A673 (cell line): ENCODE results near the gene CACHD1. TPM values are rescaled to one million over a fixed set of nuclear protein-coding genes. Genes with fewer than 3 reads are reported as not detected.

ENCODE experiments used
- Bru-seq: library from RNA; stranded (reverse); fragments of 400-500 nt; gene quantifications from one replicate; lab custom pipeline; 2021; lab: Mats Ljungman, UMichigan
- BruChase-seq, 2 experiments: library from RNA; stranded (reverse); fragments of 400-500 nt; gene quantifications; one replicate each; lab custom pipeline; 2021; lab: Mats Ljungman, UMichigan
- BruUV-seq: library from RNA; stranded (reverse); fragments of 400-500 nt; replicated peaks from 2 replicates; lab custom pipeline; 2021; lab: Mats Ljungman, UMichigan
- CTCF ChIA-PET: fragments of 300-600 bp; sonication (Branson Sonifier 250); formaldehyde crosslinking; loops from one replicate; lab custom pipeline; 2022; ENCODE audit warnings: antibody characterized with exemption; lab: Charles Lee
- POLR2A ChIA-PET: fragments of 300-600 bp; sonication (Branson Sonifier 250); formaldehyde crosslinking; loops from one replicate; lab custom pipeline; 2022; ENCODE audit warnings: antibody characterized with exemption; ENCODE audit not compliant: low non-redundant PET; lab: Charles Lee
- DNase-seq: peaks from one replicate; pipeline ENCODE4 v3.0.0-alpha.2; 2015; ENCODE audit warnings: low spot score
- H3K27ac ChIP-seq: fragments of 200-600 bp; sonication (generic); 2 replicates; pipeline ENCODE4 v1.5.1; 2016; ENCODE audit warnings: mixed run types, low read depth, mild to moderate bottlenecking, mixed read lengths, antibody characterized with exemption, low read length; ENCODE audit not compliant: poor library complexity, severe bottlenecking
- H3K27me3 ChIP-seq: fragments of 200-600 bp; sonication (generic); replicated peaks from 2 replicates; pipeline ENCODE4 v1.6.1; 2017; ENCODE audit warnings: mixed run types, low read depth, mild to moderate bottlenecking, mixed read lengths, antibody characterized with exemption, low read length; ENCODE audit not compliant: insufficient read depth, poor library complexity
- H3K36me3 ChIP-seq: fragments of 200-600 bp; sonication (generic); 2 replicates; pipeline ENCODE4 v1.6.1; 2016; ENCODE audit warnings: mixed run types, mild to moderate bottlenecking, mixed read lengths, antibody characterized with exemption, low read length; ENCODE audit not compliant: insufficient read depth, poor library complexity, severe bottlenecking
- H3K4me1 ChIP-seq: fragments of 200-600 bp; sonication (generic); 2 replicates; pipeline ENCODE4 v1.6.1; 2017; ENCODE audit warnings: mixed run types, mild to moderate bottlenecking, mixed read lengths, antibody characterized with exemption, low read length; ENCODE audit not compliant: insufficient read depth, poor library complexity, severe bottlenecking
- H3K4me3 ChIP-seq: fragments of 200-600 bp; sonication (generic); 2 replicates; pipeline ENCODE4 v1.5.1; 2016; ENCODE audit warnings: low read depth, mixed run types, mild to moderate bottlenecking, mixed read lengths, low read length; ENCODE audit not compliant: poor library complexity, severe bottlenecking
- H3K9me3 ChIP-seq: fragments of 200-600 bp; sonication (generic); 2 replicates; pipeline ENCODE4 v1.6.1; 2016; ENCODE audit warnings: mixed run types, low read depth, mild to moderate bottlenecking, mixed read lengths, antibody characterized with exemption, low read length; ENCODE audit not compliant: poor library complexity, severe bottlenecking
- EZH2 ChIP-seq: fragments of 200-600 bp; sonication (generic); IDR thresholded peaks from 2 replicates; pipeline ENCODE4 v1.6.1; 2017; ENCODE audit warnings: borderline replicate concordance, low read depth, mild to moderate bottlenecking, mixed read lengths, antibody characterized with exemption, low read length; ENCODE audit not compliant: poor library complexity, severe bottlenecking
- intact Hi-C: fragments of 100-400 bp; cut with micrococcal nuclease; formaldehyde crosslinking; loops from one replicate; pipeline ENCODE4 v1.10.0; 2022; ENCODE audit not compliant: unreplicated experiment
- long read RNA-seq: library from polyadenylated mRNA; stranded (forward); transcript quantifications from one replicate; pipeline ENCODE4 v2.0.0, GENCODE V29; 2022
- total RNA-seq: library from RNA; stranded (reverse); gene quantifications from 2 replicates; pipeline ENCODE4 v1.2.3, GENCODE V29; 2021
- TF ChIP-seq, protein P1 (sequence below): fragments of 300-800, 200-600 bp; sonication (generic); conservative IDR thresholded peaks from 2 replicates; pipeline ENCODE4 v1.5.1; 2017; ENCODE audit warnings: low read depth, mild to moderate bottlenecking, antibody characterized with exemption, low read length, moderate library complexity, mixed read lengths

CACHD1 gene
- total RNA-seq: 39.2 and 42.6 TPM in 2 replicates
- percentile 94 among the genes with signal in this experiment for Bru-seq, nascent RNA
- percentile 81 among the genes with signal in this experiment for BruChase-seq, experiment 1, labeled RNA remaining after a 2-hour chase
- percentile 73 among the genes with signal in this experiment for BruChase-seq, experiment 2, labeled RNA remaining after a 6-hour chase
- long read RNA-seq, full-length matches to known transcripts: 78 of 143 reads
- long read RNA-seq, partial matches to known transcripts: 29 of 143 reads
- long read RNA-seq, other reads (novel, unspliced or antisense): 36 of 143 reads

DNA sequence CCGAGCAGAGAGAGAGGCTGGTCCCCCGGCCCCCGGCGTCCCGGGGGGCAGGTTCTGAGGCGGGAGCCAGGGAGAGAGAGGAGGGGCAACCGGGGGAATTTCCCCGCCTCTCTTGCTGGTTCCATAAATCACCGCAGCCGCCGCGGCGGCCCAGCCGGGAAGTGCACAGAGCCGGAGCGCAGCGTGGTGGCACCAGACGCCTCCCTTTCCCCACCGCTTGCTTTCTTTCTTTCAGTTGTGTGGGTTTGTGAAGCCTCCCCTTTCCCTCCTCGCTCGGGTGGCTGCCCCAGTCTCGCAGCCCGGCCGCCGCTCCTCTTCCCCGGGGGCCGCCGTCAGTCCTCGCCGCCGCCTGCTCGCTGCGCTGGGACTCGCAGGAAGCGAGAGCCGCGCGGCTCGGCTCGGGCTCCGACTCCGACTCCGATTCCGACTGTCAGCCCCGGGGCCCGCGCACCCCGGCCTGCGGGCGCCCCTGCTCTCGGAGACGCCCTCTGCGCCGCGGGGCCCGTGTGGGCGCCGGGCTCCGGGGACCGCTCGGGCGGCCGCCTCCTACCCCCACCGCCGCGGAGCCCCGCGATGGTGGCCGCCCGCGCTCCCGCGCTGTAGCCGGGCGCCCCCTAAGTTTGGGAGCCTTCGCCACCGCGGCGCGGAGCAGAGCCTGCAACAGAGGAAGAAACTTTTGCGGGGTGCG lies at the start of gene CACHD1:
Gene CACHD1 (plus strand): TSS at position 153 of the 688 bp plus-strand sequence. CDS start 616 bp downstream, outside the sequence.
- intact Hi-C loops: loop anchor here (5.0 kb wide), 2 partner anchors 67 to 182 kb away; no protein-coding TSS in a partner anchor
- no TSS peak for BruUV-seq
- no peaks in the 10 kb centered on the region for H3K27me3 ChIP-seq
- CTCF ChIA-PET: no interaction called here
- H3K4me3 ChIP-seq: peak within 1 kb of the TSS; percentile 76
- peak; percentile 95 for DNase-seq
- POLR2A ChIA-PET: interaction anchor here (0.5 kb wide), 1 partner anchor 80 kb away, joined by 12 read pairs; no protein-coding TSS in a partner anchor
- peaks cover 35% of the 10 kb centered on the region for H3K4me1 ChIP-seq
- H3K27ac ChIP-seq: peak within 1 kb of the TSS; percentile 93
- H3K36me3 ChIP-seq: peaks cover 4% of the 10 kb centered on the region
- TF ChIP-seq, protein P1, sequence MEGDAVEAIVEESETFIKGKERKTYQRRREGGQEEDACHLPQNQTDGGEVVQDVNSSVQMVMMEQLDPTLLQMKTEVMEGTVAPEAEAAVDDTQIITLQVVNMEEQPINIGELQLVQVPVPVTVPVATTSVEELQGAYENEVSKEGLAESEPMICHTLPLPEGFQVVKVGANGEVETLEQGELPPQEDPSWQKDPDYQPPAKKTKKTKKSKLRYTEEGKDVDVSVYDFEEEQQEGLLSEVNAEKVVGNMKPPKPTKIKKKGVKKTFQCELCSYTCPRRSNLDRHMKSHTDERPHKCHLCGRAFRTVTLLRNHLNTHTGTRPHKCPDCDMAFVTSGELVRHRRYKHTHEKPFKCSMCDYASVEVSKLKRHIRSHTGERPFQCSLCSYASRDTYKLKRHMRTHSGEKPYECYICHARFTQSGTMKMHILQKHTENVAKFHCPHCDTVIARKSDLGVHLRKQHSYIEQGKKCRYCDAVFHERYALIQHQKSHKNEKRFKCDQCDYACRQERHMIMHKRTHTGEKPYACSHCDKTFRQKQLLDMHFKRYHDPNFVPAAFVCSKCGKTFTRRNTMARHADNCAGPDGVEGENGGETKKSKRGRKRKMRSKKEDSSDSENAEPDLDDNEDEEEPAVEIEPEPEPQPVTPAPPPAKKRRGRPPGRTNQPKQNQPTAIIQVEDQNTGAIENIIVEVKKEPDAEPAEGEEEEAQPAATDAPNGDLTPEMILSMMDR: peak; percentile 46
- no peak for TF ChIP-seq EZH2
- no peaks in the 10 kb centered on the region for H3K9me3 ChIP-seq

DNA sequence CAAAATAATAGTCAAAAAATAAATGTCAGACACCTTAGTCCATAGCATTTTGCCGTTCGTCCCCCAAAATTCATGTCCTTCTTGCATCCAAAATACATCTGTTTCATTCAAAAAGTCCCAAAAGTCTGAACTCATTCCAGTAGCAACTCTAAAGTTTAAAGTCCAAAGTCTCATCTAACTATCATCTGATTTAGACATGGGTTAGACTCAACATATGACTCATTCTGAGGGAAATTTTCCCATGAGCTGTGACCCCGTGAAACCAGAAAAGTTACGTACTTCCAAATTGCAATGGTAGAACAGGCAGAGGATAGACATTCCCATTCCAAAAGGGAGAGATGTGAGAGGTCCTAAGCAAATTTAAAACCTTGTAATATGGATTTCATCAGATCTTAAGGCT lies 48.6 kb upstream of the CACHD1 start:
- no peaks in the 10 kb centered on the region for H3K4me1 ChIP-seq
- no peak for TF ChIP-seq EZH2
- TF ChIP-seq, protein P1: no peak
- no peaks in the 10 kb centered on the region for H3K27me3 ChIP-seq
- no peaks in the 10 kb centered on the region for H3K36me3 ChIP-seq
- ChIA-PET CTCF (no interaction called here), POLR2A (no interaction called here)
- no TSS peak for BruUV-seq
- H3K9me3 ChIP-seq: no peaks in the 10 kb centered on the region
- no peak overlapping the region for H3K4me3 ChIP-seq
- DNase-seq: no peak
- intact Hi-C loops: no loop called here
- no peak overlapping the region for H3K27ac ChIP-seq

GRCh38 chr1:64423526-64423925 lies 46.4 kb upstream of the CACHD1 start:
- POLR2A ChIA-PET: no interaction called here
- Histone ChIP-seq H3K4me1 (no peaks in the 10 kb centered on the region), H3K27ac (no peak overlapping the region), H3K4me3 (no peak overlapping the region), H3K27me3 (no peaks in the 10 kb centered on the region), H3K9me3 (no peaks in the 10 kb centered on the region), H3K36me3 (no peaks in the 10 kb centered on the region)
- TF ChIP-seq EZH2: no peak
- TF ChIP-seq, protein P1: no peak
- DNase-seq: no peak
- CTCF ChIA-PET: no interaction called here
- intact Hi-C loops: no loop called here
- BruUV-seq: no TSS peak
